NCI-H128 (cell line): ENCODE data around the gene MATK.

ENCODE experiments used
- DNase-seq: peaks from one replicate; lab custom pipeline; 2025; ENCODE audit not compliant: unreplicated experiment; lab: John Stamatoyannopoulos, UW

Gene MATK

DNA sequence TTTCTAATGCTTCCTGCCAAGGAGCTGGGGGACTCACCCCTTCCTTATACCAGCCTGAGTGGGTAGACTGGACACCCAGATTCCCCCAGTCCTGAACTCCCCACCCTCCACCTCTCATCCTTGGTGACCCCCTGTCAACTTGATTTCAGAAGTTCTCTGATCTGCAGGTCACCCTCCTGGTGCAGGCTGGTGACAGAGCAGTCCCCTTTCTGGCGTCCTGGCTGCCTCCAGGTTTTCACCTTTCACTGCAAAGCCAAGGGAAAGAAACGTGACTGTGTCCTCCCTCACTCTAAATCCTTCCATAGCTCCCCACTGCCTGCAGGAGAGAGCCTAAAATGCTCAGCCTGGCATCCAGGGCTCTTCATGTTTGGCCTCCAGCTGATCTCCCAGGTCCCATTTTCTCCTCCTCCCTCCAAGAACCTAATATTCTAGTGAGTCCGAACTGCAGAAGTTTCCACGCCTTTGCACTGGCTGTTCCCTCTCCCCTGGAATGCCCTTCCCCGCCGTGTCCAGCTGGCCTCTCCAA, 4.1 kb upstream of the MATK start:
- DNase-seq: no peak

DNA sequence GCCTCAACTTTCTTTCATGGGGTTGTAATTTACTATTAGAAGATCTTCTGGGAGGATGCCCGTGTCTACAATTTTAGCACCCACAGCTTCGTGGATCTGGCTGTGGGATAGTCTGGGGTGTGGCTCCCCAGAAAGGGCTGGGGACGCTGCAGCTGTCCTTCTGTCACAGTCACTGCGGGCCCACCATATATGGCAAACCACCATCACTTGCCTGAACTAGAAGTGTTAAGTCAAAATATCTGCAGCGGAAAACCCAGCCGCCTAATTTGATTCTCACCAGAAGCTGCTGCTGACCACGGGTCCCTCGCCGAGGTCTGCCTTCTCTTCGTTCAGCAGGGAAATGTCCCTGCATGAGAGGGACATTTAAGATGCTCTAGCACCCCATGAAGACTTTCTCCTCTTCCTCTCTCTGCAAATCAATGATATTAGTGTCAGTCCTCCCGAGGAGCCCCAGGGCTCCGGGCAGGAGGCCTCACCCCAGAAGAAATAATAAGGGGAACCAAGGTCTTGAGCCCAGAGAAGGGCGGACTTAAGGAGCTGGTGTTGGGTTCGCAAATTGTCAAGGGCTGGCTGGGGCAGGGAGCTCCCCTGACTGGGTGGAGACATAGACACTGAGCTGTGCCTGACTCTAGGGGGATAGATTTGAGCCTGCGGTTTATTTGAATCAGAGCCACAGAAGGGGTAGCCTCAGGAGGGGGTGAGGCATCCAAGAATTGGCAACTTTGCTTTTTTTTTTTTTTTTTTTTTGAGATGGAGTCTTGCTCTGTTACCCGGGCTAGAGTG, 3.0 kb upstream of the MATK start:
- DNase-seq: no peak

DNA sequence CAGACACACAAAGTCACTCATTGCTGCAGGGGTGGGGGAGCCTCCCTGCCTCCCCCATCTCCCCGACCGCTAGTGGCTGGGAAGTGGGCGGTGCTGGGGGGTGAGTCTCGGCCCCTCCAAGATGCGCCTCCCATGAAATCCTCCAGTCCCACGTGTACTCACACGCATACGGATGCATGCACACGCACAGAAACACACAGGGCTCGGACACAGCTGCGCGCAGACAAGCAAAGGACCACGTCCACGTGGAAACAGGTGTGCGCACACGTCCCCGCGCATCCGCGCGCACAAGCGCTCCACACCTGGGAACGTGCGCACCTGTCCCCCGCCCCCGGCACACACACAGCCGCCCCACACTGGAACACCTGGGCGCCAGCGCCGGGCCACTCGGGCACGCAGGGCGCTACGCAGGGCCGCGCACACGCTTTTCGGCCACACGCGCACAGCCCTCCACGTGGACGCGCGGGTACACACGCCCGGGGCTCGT, 687 bp downstream of the MATK start:
- no peak for DNase-seq

DNA sequence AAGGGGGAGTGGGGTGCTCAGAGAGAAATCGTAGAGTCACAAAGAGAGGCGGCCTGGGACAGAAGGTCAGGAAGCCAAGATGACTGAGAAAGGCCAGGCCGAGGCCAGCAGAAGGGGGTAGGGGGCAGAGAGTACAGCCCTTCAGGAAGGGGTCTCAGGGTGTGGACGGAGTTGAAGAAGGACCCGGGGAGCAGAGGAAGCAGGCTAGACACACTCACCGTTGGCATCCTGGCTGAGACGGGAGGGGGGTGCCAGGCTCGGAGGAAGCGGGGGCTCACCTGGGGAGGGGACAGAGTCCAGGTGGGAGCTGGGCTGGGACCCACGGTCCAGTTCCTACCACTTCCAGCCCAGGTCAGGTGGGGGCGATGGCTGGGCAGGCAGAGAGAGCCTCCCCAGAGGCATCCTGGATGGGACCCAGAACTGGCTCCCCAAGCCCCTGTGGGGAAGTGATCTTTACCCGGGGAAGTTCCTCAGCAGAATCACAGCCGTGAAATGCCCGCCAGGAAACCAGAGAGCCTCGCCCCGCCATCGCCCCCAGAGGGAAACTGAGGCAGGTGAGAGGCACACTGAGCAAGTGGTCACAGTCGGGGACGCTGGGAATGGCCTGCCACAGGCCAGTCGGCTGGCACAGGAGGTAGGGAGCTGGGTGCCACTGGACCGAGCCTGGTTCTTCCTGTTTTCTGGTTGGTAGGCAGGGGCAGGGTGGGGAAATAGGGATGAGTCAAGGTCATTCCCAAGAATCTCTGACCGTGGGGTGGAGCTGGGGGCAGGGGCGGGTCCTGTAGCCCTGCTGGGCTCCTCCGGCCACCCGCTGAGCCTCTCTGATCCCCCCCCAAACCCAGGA, 1.4 kb downstream of the MATK start:
- no peak for DNase-seq

DNA sequence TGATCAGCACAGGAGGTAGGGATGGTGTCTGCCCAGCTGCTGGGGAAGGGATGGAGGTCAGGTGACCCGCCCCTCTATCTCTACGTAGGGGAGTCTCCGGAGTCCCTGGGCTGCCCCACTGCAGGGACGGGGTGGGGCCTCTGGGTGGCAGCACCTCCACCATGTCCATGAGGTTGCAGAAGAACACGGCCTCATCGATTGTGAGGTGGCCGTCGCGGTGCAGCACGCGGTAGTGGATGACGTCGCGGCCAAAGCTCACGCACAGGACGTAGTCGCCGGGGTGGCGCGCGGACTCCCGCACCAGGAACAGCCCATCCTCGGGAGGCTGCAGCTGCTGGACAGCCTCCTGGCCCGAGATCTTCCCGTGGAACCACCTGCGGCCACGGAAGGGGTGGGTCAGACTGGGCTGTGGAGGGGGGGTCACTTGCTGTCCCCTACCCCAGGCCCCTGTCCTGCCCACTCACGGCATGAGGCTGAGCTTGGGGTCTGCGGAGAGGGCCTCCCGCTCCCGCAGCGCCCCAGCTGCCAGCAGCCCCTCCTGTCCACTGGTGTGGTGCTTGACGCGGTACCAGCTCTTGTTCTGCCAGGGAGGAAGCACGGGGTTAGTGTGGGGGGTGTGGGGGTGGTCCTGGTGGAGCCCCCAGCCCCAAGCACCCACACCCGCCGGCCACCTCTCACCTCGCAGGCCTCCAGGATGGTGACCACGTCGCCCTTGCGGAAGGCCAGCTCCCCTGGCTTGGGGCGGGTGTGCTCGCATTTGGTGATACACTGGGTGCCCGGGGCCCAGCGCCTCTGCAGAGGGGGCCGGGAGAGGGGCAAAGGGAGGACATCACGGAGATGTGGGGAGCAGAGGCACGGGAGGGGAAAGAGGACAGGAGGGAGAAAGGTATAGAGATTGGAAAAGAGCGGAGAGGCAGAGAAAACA, 2.3 kb downstream of the MATK start:
- no peak for DNase-seq

DNA sequence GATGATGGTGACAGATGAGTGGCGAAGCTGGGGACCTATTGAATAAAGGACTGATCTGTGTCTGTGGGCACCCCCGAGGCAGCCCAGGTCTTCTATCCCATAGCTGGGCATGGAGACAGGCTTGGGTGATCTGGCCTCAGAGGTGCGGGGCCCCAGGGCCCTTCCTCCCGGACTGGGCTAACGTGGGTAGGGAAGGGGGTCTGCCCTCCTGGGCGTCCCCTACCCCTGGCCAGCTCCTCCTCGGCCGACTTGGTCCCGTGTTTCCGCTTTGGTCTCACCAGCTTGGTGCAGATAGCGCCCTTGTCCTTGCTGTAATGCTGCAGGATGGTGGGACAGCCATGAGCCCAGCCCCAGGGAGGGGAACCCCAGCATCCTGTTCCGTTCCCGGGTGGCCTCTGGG, 3.3 kb downstream of the MATK start:
- no peak for DNase-seq

DNA sequence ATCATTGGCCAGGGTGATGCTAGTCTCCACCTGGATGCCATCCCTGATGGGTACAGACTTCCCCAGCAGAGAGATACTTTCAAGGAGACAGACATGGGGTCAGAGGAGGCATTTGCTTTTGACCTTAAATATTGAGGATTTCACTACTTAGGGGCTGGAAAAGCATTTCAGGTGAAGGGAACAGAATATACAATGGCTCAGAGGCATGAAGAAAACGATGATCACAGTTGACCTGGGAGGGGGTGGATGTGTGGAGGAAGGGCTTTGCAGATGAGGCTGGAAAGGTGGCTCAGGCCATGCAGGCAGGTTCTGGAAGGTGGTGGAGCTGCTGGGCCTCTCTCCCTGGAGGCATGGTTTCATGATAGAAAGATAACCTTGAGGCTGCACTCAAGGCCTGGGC, 3.9 kb downstream of the MATK start:
- DNase-seq: no peak

DNA sequence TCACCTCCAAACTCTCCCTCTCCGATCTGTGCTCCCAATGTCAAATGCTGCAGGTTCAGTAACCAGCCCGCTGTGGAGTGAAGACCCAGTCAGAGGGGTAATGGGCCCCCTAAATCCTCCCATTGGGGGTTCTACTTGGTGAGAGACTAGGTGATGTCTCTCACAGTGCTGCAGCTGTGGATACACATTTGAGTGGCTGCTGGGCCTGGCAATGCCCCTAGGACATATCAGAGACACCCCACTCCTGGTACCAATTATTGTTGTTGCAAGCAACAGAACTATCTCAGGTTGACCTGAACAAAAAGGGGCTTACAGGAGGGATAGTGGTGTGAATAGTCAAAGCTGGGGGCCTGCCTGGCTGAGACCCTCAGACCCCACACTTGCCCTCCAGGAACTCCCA, 4.6 kb downstream of the MATK start:
- DNase-seq: no peak

DNA sequence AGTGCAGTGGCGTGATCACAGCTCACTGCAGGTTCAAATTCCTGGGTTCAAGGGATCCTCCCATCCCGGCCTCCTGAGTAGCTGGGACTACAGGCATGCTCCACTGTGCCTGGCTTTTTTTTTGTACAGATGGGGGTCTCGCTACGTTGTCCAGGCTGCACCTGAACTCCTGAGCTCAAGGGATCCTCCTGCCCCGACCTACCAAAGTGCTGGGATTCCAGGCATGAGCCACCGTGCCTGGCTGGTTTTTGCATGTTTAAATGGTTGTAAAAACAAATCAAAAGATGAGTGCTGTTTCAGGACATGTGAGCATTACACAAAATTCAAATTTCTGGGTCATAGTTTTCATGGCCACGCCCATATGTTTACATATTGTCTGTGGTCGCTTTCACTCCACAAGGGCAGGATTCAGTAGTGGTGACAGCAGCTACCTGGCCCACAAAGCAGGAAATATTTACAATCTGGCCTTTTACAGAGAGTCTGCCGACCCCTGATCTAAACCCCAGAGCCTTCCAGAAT, 5.3 kb downstream of the MATK start:
- DNase-seq: no peak

DNA sequence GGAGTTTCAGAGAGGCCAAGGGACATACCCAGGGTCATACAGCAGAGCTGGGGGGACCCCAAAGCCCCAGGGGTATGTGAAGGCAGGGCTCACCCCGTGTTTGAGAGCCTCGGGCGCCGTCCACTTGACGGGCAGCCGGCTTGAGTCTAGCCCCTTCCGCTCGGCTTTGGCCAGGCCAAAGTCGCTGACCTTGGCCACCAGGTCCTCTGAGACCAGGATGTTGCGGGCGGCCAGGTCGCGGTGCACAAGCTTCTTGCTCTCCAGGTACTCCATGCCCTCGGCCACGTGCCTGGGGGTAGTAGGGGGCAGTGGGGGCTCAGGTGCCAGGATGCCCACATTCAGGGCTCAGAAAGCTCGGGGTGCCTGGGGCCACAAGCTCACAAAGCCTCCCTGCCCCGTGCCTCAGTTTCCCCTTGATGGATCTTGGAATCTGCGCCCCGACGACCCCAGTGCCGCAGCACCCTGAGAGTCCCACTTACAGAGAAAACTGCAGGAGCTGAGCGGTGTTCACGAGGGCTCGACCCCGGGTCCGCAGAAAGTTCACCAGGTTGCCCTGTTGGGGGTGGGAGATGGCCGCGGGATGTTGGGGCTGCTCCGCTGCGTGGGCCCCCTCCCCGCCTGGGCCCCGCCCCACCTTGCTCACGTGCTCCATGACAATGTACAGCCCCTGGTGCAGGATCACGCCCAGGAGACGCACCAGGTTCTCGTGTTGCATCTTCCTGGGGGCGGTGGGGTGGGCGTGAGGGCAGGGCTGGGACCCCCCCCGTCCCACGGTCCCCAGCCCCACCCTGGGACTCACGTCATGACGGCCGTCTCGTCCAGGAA, 7.1 kb downstream of the MATK start:
- DNase-seq: no peak

DNA sequence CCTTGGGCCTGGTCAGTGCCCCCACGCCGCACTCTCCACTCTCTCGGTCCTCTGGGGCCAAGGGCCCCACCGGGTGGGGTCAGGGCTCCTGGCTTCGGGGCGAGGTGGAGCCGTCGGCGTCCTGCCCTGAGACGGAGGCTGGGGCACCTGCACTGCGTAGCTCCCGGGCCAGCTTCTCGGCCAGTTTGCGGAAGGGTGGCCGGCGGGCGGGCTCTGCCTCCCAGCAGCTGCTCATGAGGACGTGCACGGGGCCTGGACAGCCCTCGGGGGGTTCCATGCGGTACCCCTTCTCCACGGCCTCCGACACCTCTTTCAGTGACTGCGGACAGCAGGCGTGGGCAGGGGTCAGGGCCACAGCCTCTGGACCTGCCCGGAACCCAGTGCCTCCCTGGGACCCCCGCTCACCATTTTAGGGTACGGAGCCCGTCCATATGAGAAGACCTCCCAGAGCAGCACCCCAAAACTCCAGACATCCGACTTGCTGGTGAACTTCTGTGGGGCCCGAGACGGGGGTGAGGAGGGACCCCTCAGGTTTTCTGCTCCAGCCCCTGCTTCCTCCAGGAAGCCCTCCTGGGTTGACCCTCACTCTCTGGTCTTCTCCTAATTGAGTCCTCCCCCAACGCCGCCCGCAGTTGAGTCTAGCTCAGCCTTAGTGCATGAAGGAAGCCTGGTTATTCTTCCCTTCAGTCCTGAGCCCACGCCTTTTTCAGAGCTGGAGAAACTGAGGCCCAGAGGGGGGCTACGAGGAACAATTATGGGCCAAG, 7.9 kb downstream of the MATK start:
- DNase-seq: no peak

DNA sequence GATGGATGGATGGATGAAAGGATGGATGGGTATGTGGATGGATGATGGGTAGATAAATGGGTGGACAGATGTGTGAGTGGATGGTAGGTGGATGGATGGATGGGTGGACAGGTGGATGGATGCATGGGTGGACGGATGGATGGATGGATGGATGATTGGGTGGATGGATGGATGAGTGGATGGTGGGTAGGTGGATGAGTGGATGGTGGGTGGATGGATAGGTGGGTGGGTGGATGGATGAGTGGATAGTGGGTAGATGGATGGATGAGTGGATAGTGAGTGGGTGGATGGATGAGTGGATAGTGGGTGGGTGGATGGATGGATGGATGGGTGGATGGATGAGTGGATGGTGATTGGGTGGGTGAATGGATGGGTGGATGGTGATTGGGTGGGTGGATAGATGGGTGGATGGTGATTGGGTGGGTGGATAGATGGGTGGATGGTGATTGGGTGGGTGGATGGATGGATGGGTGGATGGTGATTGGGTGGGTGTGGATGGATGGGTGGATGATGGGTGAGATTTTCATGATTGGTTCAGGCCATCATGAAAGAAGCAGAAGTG, 9.6 kb downstream of the MATK start:
- no peak for DNase-seq

DNA sequence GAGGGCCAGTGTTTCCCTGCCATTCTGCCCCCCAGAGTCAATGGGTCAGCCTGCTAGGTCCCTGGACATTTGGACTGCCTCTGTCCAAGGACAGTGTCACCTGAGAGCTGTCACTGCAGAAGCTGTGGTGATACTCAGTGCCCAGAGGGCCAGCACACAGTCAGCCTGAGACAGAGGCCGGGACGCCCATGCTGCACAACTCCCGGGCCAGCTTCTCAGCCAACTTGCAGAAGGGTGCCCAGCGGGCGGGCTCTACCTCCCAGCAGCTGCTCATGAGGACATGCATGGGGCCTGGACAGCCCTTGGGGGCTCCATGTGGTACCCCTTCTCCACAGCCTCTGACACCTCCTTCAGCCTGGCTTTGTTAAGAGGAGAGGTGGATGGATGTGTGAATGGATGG, 10.3 kb downstream of the MATK start:
- DNase-seq: no peak

DNA sequence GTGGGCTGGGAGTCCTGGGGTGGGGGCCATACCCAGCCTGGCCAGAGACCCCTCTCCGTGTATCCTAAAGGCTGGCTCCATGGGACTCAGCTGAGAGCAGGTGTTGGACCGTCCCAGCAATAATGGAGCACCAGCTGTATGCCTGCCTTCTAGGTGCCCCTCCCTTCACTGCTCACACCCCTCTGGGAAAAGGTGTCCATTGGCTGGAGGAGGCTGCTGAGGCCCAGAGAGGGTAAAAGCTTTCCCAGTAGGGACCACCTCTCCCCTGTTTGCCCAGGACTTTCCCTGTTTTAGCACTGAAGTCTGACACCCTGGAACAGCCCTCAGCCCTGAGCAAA, 10.8 kb downstream of the MATK start:
- DNase-seq: no peak

DNA sequence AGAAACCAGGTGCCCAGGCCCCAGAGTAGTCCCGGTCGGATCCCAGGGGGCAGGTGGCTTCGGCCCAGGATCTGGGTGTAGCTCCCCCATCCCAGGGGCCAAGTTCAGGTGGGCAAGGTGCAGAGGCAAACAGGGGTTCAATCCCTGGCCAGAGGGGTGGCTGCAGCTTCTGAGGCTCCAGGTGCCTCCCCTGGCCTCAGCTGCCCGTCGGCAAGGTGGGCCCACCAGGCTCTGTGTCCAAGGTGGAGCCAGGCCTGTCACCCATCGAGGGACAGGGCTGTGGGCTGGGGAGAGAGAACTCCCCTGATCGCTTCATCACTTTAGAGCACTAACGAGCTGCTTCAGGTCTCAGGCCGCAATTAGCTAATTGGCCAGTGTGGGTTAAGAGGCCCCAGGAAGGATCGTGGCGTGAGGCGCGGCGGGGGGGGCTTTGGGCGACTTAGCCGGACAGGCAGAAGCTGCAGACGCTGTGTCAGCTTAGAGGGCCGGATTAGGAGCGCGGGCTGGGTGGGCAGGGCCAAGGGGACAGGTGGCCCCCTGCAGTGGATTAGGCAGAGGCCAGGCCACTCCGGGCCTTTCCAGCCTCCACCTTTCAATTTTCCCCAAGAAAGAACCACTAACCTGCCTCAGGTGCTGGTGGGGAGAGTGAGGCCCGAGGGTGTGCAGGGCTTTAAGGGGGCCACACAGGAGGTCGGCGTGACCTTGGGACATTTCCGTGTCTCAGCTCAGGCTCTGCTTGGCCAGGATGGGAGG, 11.4 kb downstream of the MATK start:
- no peak for DNase-seq

DNA sequence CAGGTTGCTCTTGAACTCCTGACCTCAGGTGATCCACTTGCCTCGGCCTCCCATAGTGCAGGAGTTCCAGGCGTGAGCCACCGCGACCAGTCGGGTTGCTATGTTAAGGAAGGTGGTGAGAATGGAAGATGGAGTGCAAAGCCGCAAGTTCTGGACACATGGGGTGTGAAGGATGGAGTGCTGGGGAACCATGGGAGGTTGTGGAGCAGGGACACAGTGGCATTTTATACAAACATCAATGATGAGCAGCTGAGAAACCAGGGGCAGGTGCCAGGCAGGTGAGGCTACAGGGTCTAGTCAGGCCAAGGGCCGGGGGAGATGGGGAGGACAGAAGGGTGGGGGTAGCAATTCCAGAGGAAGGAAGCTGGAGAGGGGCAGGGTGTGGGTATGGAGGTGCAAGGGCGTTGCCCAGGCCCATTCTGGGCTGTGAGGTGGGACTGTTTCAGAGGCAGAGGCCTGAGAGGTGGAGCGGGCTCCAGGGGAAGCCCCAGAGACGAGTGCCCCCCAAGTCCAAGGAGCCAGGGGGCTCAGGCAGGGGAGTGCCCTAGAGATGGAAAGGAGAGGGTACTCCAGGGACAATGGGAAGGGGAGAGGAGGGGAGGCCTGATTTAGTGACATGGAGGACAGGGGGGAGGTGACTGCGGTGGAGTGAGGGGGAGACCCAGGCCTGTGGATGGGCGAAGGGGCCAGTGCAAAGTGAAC, 12.2 kb downstream of the MATK start:
- DNase-seq: no peak

DNA sequence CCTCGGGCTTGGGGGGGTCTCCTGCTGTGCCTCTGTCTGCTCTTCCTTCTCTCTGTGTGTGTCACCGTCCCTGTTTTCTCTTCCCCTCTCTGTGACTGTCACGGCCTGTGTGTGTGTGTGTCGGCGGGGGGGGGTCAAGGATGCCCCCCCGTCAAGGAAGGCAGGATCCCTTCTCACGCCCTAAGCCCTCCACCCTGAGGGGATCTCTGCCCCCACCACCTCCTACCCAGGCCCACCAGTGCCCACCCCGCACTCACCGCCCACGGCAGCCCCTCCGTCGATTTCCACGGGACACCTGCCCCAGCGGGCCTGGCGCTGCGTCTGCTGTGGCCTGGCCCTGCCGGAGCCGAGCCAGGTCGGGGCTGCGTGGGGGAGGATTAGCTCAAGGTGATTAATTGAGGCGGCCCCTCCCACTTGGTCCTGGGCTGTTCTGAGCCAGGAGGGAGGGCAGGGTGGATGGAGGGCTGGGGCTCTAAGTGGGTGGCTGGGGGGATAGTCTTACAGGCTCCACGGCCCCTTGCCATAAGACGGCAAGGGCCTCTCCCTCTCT, 14.2 kb downstream of the MATK start, which contains the start of gene RAX2:
TSS of gene RAX2 (minus strand) at position 323 of the 550 bp plus-strand sequence. CDS start 486 bp downstream, outside the sequence.
- no peak for DNase-seq
